HepG2 (cell line): ENCODE results near the gene TADA2B. TPM values are rescaled to one million over a fixed set of nuclear protein-coding genes. Genes with fewer than 3 reads are reported as not detected.

Source experiments
- ATAC-seq: fragments of 200-7000 bp; cut with Tn5 transposase; 3 replicates; pipeline ENCODE4 v1.9.1; 2020; ENCODE audit warnings: mild to moderate bottlenecking, moderate library complexity
- BruUV-seq: library from RNA; stranded (reverse); fragments of 400-500 nt; replicated peaks from 2 replicates; lab custom pipeline; 2021; lab: Mats Ljungman, UMichigan
- CTCF ChIA-PET: fragments of 300-600 bp; formaldehyde crosslinking; extraction: SDS; loops from one replicate; lab custom pipeline; 2021; ENCODE audit warnings: low total read pairs, inconsistent platforms, low intra/inter-chr PET ratio; lab: Yijun Ruan, JAX
- POLR2A ChIA-PET: fragments of 350-600 bp; sonication (Branson Sonifier 250); formaldehyde crosslinking; loops from one replicate; lab custom pipeline; 2020; ENCODE audit warnings: antibody characterized with exemption, inconsistent platforms; lab: Yijun Ruan, JAX
- DNase-seq: peaks from one replicate; pipeline ENCODE4 v3.0.0-alpha.2; 2015; ENCODE audit warnings: low spot score
- FAIRE-seq: peaks from 3 replicates; lab custom pipeline; 2011; peaks lifted over from hg19 to GRCh38; lab: Jason Lieb, UNC
- H2AFZ ChIP-seq: one replicate; pipeline ENCODE4 v1.6.1; 2011; ENCODE audit warnings: low read length, inconsistent platforms
- H3K27ac ChIP-seq: fragments of 300-600 bp; 3 replicates; pipeline ENCODE4 v1.8.0; 2011; ENCODE audit warnings: mixed run types, mild to moderate bottlenecking, mixed read lengths, low read length, inconsistent platforms; ENCODE audit not compliant: insufficient read depth; ENCODE audit errors: extremely low read length
- H3K27me3 ChIP-seq, 2 experiments: fragments of 200-600 bp in 1 of 2; 2 replicates in 1 of 2; 3 replicates in 1 of 2; pipeline versions ENCODE4 v1.6.0 to v1.8.0; 2011; ENCODE audit warnings: low read length in 2 of 2, mild to moderate bottlenecking in 2 of 2, moderate library complexity in 2 of 2, inconsistent platforms in 1 of 2; ENCODE audit not compliant: insufficient read depth in 2 of 2, control insufficient read depth in 1 of 2
- H3K36me3 ChIP-seq, 2 experiments: fragments of 200-600 bp in 1 of 2; replicated peaks in 1 of 2; 2 replicates in 1 of 2; 3 replicates in 1 of 2; pipeline versions ENCODE4 v1.5.1 to v1.8.0; 2011; ENCODE audit warnings: low read length in 2 of 2, inconsistent platforms in 1 of 2; ENCODE audit not compliant: insufficient read depth in 2 of 2, control insufficient read depth in 1 of 2
- H3K4me1 ChIP-seq: 2 replicates; pipeline ENCODE4 v1.5.1; 2012; ENCODE audit warnings: low read length, inconsistent platforms; ENCODE audit not compliant: insufficient read depth
- H3K4me2 ChIP-seq: 2 replicates; pipeline ENCODE4 v1.6.0; 2011; ENCODE audit warnings: low read depth, low read length, inconsistent platforms
- H3K4me3 ChIP-seq, 3 experiments: fragments of 200-600 bp in 1 of 3; sonication (generic), shearing (Covaris generic) in 1 of 3; replicated peaks in 1 of 3; 2 replicates each; pipeline ENCODE4 v1.5.1; 2011 to 2016; ENCODE audit warnings: low read length in 3 of 3, inconsistent platforms in 2 of 3, low read depth in 2 of 3, mild to moderate bottlenecking in 2 of 3, control low read depth in 1 of 3, mixed read lengths in 1 of 3; ENCODE audit not compliant: insufficient read depth in 1 of 3
- H3K79me2 ChIP-seq: one replicate; pipeline ENCODE4 v1.6.1; 2011; ENCODE audit warnings: low read length, inconsistent platforms; ENCODE audit not compliant: insufficient read depth
- H3K9ac ChIP-seq: 2 replicates; pipeline ENCODE4 v1.6.0; 2011; ENCODE audit warnings: mild to moderate bottlenecking, low read depth, low read length, inconsistent platforms; ENCODE audit not compliant: insufficient read depth
- H3K9me3 ChIP-seq: 2 replicates; pipeline ENCODE4 v1.5.1; 2012; ENCODE audit warnings: mild to moderate bottlenecking, low read length
- H4K20me1 ChIP-seq: 2 replicates; pipeline ENCODE4 v1.6.0; 2011; ENCODE audit warnings: inconsistent platforms, mild to moderate bottlenecking, low read length, moderate library complexity; ENCODE audit not compliant: insufficient read depth
- ESRRA ChIP-seq: sonication (generic); formaldehyde crosslinking; IDR thresholded peaks from 2 replicates; pipeline ENCODE4 v1.5.1; 2020; ENCODE audit warnings: mild to moderate bottlenecking, low read depth, missing genetic modification reagents
- FOXK1 ChIP-seq: sonication (generic); formaldehyde crosslinking; IDR thresholded peaks from 2 replicates; pipeline ENCODE4 v1.4.0; 2020; ENCODE audit warnings: low read depth, missing genetic modification reagents, borderline replicate concordance
- RBM22 ChIP-seq: fragments of 200-400 bp; formaldehyde crosslinking; optimal IDR thresholded peaks from 2 replicates; pipeline ENCODE3; 2017; ENCODE audit warnings: mild to moderate bottlenecking, low read length, moderate library complexity
- SYNCRIP ChIP-seq: fragments of 200-400 bp; formaldehyde crosslinking; IDR thresholded peaks from 2 replicates; pipeline ENCODE4 v1.6.1; 2018; ENCODE audit warnings: mild to moderate bottlenecking, low read depth, low read length; ENCODE audit not compliant: insufficient read depth
- ZBTB20 ChIP-seq: sonication (generic); formaldehyde crosslinking; IDR thresholded peaks from 2 replicates; pipeline ENCODE4 v1.8.1; 2023; ENCODE audit warnings: missing genetic modification reagents, low read depth, mild to moderate bottlenecking, borderline replicate concordance
- ZNF136 ChIP-seq: sonication (generic); formaldehyde crosslinking; IDR thresholded peaks from 2 replicates; pipeline ENCODE4 v1.8.1; 2022; ENCODE audit warnings: low read depth, mild to moderate bottlenecking, moderate library complexity, missing genetic modification reagents
- WGBS: methylation state at CpG from one replicate; pipeline ENCODE4 v1.1.6; 2017; ENCODE audit warnings: low lambda C conversion rate; 5-methylcytosine and 5-hydroxymethylcytosine counted together
- in situ Hi-C: cut with HindIII; loops from 2 replicates; pipeline ENCODE4 v1.10.0; 2017; ENCODE audit warnings: low pct_unique_long_range_greater_than_20kb; ENCODE audit not compliant: extremely low pct_ligation_motif_present
- intact Hi-C: fragments of 100-400 bp; cut with micrococcal nuclease; formaldehyde crosslinking; loops from one replicate; pipeline ENCODE4 v1.10.0; 2022; ENCODE audit not compliant: unreplicated experiment
- polyA plus RNA-seq, 8 experiments: library from polyadenylated mRNA; depleted of rRNA in 3 of 8; stranded (reverse) in 7 of 8; unstranded in 1 of 8; fragments of >200 nt; fragmentation: Illumina TruSeq in 4 of 8; extraction: Trizol in 4 of 8; gene quantifications; 2 replicates each; pipeline versions ENCODE4 v1.2.1 to v1.2.3, GENCODE V29; 2011 to 2016; ENCODE audit warnings: low read depth in 4 of 8, missing spikeins in 1 of 8, mixed read lengths in 1 of 8; ENCODE audit not compliant: insufficient read depth in 1 of 8
- total RNA-seq, 5 experiments: library from RNA; depleted of rRNA; stranded (reverse); fragments of >200 nt; fragmentation: Illumina TruSeq; extraction: Trizol; gene quantifications; 2 replicates each; pipeline ENCODE4 v1.2.3, GENCODE V29; 2016; ENCODE audit warnings: low read depth in 1 of 5
- TF ChIP-seq, protein P1 (sequence below): sonication (generic); formaldehyde crosslinking; IDR thresholded peaks from 2 replicates; pipeline ENCODE4 v1.4.0; 2020; ENCODE audit warnings: mild to moderate bottlenecking, missing genetic modification reagents
- TF ChIP-seq, protein P2 (sequence below): IDR thresholded peaks from 2 replicates; pipeline ENCODE4 v1.6.1; 2012; ENCODE audit warnings: inconsistent platforms
- TF ChIP-seq, protein P3 (sequence below): sonication (generic); formaldehyde crosslinking; IDR thresholded peaks from 2 replicates; pipeline ENCODE4 v1.8.0; 2022; ENCODE audit warnings: mild to moderate bottlenecking, missing genetic modification reagents

The TADA2B gene
- total and polyA plus RNA-seq, 2 of the 13 experiments (the other 11 are each of a cell fraction or from before 2014, with no cell fraction given): 4.6 to 8.9 TPM

DNA sequence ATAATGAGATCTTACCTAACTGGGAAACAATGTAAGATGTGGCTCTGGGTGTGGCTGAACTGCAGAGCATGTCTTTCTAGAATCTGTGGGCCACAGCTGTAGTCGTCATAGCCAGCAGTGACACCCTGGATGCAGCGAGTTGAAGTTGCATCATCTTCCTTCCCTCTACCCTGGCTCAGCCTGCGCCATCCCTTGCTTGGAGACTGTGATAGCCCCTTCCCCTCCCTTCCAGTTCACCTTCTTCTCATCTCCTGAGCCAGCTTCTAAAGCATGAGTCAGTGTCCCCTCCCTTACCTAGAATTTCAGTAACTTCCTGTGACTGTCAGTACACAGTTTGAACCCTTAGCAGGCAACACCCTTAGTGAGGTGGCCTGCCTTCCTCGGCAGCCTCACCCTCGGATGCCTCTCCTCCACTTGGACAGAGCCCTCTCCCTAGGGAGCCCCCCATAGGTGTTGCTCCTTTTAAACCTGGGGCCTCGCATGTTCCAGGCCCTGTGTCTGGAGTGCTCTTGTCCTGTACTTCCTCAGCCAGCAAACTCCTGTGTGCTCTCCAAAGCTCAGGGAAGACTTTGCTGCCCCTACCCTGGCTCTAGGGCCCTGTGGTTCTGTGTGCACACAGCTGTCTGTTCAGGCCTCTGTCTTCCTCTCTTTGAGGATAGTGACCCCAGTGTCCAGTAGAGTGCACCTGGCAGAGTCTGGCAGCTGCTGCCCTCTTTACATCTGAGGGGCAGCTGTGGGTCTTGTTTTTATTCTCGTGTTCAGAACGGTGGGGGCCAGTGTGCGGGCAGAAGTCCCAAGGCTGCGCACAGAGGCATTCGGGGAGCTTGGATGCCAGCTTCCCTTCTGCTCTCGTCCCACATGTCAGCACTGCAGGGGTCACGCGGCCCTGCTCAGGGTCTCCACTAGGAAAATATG, 43.7 kb upstream of the TADA2B start:
- Histone ChIP-seq H3K79me2 (peaks cover 5% of the 10 kb centered on the region), H3K27ac (no peak overlapping the region), H3K4me2 (no peak overlapping the region), H3K9ac (no peak overlapping the region), H3K4me3 (no peak overlapping the region), H3K27me3 (no peaks in the 10 kb centered on the region), H4K20me1 (no peaks in the 10 kb centered on the region), H2AFZ (no peak overlapping the region), H3K4me1 (no peaks in the 10 kb centered on the region), H3K36me3 (peaks cover 47 to 81% of the 10 kb centered on the region in 2 experiments)
- in situ Hi-C loops: no loop called here
- WGBS: 96% methylated on average over 13 of the region's 14 CpGs
- FAIRE-seq: no peak
- no TSS peak for BruUV-seq
- CTCF ChIA-PET: no interaction called here
- POLR2A ChIA-PET: no interaction called here
- TF ChIP-seq, protein P1, sequence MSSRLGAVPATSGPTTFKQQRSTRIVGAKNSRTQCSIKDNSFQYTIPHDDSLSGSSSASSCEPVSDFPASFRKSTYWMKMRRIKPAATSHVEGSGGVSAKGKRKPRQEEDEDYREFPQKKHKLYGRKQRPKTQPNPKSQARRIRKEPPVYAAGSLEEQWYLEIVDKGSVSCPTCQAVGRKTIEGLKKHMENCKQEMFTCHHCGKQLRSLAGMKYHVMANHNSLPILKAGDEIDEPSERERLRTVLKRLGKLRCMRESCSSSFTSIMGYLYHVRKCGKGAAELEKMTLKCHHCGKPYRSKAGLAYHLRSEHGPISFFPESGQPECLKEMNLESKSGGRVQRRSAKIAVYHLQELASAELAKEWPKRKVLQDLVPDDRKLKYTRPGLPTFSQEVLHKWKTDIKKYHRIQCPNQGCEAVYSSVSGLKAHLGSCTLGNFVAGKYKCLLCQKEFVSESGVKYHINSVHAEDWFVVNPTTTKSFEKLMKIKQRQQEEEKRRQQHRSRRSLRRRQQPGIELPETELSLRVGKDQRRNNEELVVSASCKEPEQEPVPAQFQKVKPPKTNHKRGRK: no peak
- TF ChIP-seq RBM22 (no peak), ZNF136 (CRISPR knock-in tag) (no peak), ESRRA (no peak), ZBTB20 (no peak), SYNCRIP (no peak), FOXK1 (CRISPR knock-in tag) (no peak)
- TF ChIP-seq, protein P2, sequence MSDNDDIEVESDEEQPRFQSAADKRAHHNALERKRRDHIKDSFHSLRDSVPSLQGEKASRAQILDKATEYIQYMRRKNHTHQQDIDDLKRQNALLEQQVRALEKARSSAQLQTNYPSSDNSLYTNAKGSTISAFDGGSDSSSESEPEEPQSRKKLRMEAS: no peak
- TF ChIP-seq, protein P3, sequence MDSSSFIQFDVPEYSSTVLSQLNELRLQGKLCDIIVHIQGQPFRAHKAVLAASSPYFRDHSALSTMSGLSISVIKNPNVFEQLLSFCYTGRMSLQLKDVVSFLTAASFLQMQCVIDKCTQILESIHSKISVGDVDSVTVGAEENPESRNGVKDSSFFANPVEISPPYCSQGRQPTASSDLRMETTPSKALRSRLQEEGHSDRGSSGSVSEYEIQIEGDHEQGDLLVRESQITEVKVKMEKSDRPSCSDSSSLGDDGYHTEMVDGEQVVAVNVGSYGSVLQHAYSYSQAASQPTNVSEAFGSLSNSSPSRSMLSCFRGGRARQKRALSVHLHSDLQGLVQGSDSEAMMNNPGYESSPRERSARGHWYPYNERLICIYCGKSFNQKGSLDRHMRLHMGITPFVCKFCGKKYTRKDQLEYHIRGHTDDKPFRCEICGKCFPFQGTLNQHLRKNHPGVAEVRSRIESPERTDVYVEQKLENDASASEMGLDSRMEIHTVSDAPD (CRISPR knock-in tag): no peak
- TF ChIP-seq, all 625 proteins: peak for 0
- intact Hi-C loops: no loop called here
- DNase-seq (no peak), ATAC-seq (no peak)
- H3K9me3 ChIP-seq: no peaks in the 10 kb centered on the region
